Fibroblast of lung (primary cell): ENCODE results near the gene NAGLU. TPM values are rescaled to one million over a fixed set of nuclear protein-coding genes. Genes with fewer than 3 reads are reported as not detected.

Source experiments
- DNase-seq, 2 donors: peaks; one replicate each; pipeline versions ENCODE4 v3.0.0 to v3.0.0-alpha.2; 2010; ENCODE audit warnings: low read depth in 2 of 2
- H2AFZ ChIP-seq: 2 replicates; pipeline ENCODE4 v1.5.1; 2012; ENCODE audit warnings: low read length, control low read depth, inconsistent platforms
- H3K27ac ChIP-seq: 2 replicates; pipeline ENCODE4 v1.5.1; 2011; ENCODE audit warnings: low read length, control low read depth; ENCODE audit not compliant: insufficient read depth
- H3K27me3 ChIP-seq: 2 replicates; pipeline ENCODE4 v1.5.1; 2011; ENCODE audit warnings: mild to moderate bottlenecking, low read length; ENCODE audit not compliant: control insufficient read depth, insufficient read depth
- H3K36me3 ChIP-seq: 2 replicates; pipeline ENCODE4 v1.5.1; 2011; ENCODE audit warnings: low read length; ENCODE audit not compliant: control insufficient read depth, insufficient read depth
- H3K4me1 ChIP-seq: 2 replicates; pipeline ENCODE4 v1.5.1; 2011; ENCODE audit warnings: low read length; ENCODE audit not compliant: control insufficient read depth, insufficient read depth; ENCODE audit errors: extremely low read depth
- H3K4me2 ChIP-seq: 2 replicates; pipeline ENCODE4 v1.5.1; 2011; ENCODE audit warnings: low read length, control low read depth; ENCODE audit not compliant: insufficient read depth; ENCODE audit errors: extremely low read depth
- H3K4me3 ChIP-seq, 4 experiments: fragments of 200-600 bp in 1 of 4; sonication (generic) in 1 of 4; replicated peaks in 1 of 4; 2 replicates each; pipeline ENCODE4 v1.5.1; 2011 to 2016; ENCODE audit warnings: low read length in 4 of 4, low read depth in 3 of 4, mild to moderate bottlenecking in 3 of 4, control low read depth in 2 of 4, inconsistent platforms in 1 of 4, mixed read lengths in 1 of 4; ENCODE audit not compliant: insufficient read depth in 1 of 4; ENCODE audit errors: control extremely low read depth in 1 of 4
- H3K79me2 ChIP-seq: 2 replicates; pipeline ENCODE4 v1.5.1; 2012; ENCODE audit warnings: mild to moderate bottlenecking, low read length, inconsistent platforms; ENCODE audit not compliant: control insufficient read depth, insufficient read depth
- H3K9ac ChIP-seq: 2 replicates; pipeline ENCODE4 v1.5.1; 2011; ENCODE audit warnings: mild to moderate bottlenecking, low read length, control low read depth; ENCODE audit not compliant: insufficient read depth
- H3K9me3 ChIP-seq: 2 replicates; pipeline ENCODE4 v1.5.1; 2012; ENCODE audit warnings: low read depth, low read length; ENCODE audit not compliant: control insufficient read depth, insufficient read depth
- H4K20me1 ChIP-seq: 2 replicates; pipeline ENCODE4 v1.5.1; 2011; ENCODE audit warnings: low read length; ENCODE audit not compliant: control insufficient read depth, insufficient read depth; ENCODE audit errors: extremely low read depth
- CTCF ChIP-seq, 2 donors: IDR thresholded peaks in 1 of 2; conservative IDR thresholded peaks in 1 of 2; 1 replicate in 1 of 2; 2 replicates in 1 of 2; pipeline ENCODE4 v1.5.1; 2011 to 2012; ENCODE audit warnings: low read length in 2 of 2, control low read depth in 1 of 2, inconsistent platforms in 1 of 2, low read depth in 1 of 2, mild to moderate bottlenecking in 1 of 2
- EZH2 ChIP-seq: IDR thresholded peaks from 2 replicates; pipeline ENCODE4 v1.5.1; 2012; ENCODE audit warnings: low read length, control low read depth, mild to moderate bottlenecking; ENCODE audit errors: missing control alignments
- polyA plus RNA-seq, 2 donors: library from polyadenylated mRNA; depleted of rRNA in 1 of 2; stranded (reverse) in 1 of 2; unstranded in 1 of 2; fragments of >200 nt; gene quantifications; 2 replicates each; pipeline ENCODE4 v1.2.1, GENCODE V29; 2011 to 2012; ENCODE audit warnings: missing spikeins in 1 of 2
- total RNA-seq: library from RNA; depleted of rRNA; stranded (reverse); fragments of >200 nt; gene quantifications from 2 replicates; pipeline ENCODE4 v1.2.1, GENCODE V29; 2014

The NAGLU gene
- total and polyA plus RNA-seq, 2 donors (not counting 1 experiment from before 2014, with no cell fraction given) = 19.5 to 31.9 TPM

GRCh38 chr17:42586514-42587230 lies 50.6 kb downstream of the NAGLU start:
- H4K20me1 ChIP-seq = no peaks in the 10 kb centered on the region
- peaks cover 14% of the 10 kb centered on the region for H3K36me3 ChIP-seq
- no peak overlapping the region for H3K4me3 ChIP-seq
- H3K9me3 ChIP-seq = no peaks in the 10 kb centered on the region
- no peak overlapping the region for H3K27ac ChIP-seq
- H3K9ac ChIP-seq = no peak overlapping the region
- TF ChIP-seq CTCF (conservative IDR thresholded peaks at IDR 0.05 in 1 of 2, IDR thresholded peaks at IDR 0.05 in 1 of 2; ENCODE audit: low read depth in 1 of 2, low read length in 2 of 2) (no peak), EZH2 (no peak)
- no peaks in the 10 kb centered on the region for H3K27me3 ChIP-seq
- H2AFZ ChIP-seq = no peak overlapping the region
- DNase-seq = no peak
- H3K4me2 ChIP-seq = no peak overlapping the region
- H3K79me2 ChIP-seq = no peaks in the 10 kb centered on the region
- H3K4me1 ChIP-seq = no peaks in the 10 kb centered on the region

GRCh38 chr17:42590886-42591285 lies 54.8 kb downstream of the NAGLU start:
- H3K27me3 ChIP-seq = no peaks in the 10 kb centered on the region

DNA sequence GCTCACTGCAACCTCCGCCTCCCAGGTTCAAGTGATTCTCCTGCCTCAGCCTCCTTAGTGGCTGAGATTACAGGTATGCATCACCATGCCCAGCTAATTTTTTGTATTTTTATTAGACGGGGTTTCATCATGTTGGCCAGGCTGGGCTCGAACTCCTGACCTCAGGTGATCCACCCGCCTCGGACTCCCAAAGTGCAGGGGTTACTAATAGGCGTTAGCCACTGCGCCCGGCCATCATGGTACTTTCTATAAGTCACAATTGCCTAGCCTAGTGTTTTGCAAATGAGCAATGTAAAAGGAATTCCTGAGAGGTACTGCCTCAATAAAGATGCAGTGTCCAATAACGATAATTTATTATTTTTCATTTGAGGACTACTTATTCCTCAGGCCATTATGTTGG lies 55.4 kb downstream of the NAGLU start:
- no peak overlapping the region for H3K27ac ChIP-seq
- no peaks in the 10 kb centered on the region for H3K36me3 ChIP-seq
- no peak overlapping the region for H3K4me3 ChIP-seq
- no peak overlapping the region for H3K9ac ChIP-seq
- H3K27me3 ChIP-seq = no peaks in the 10 kb centered on the region
- H3K9me3 ChIP-seq = no peaks in the 10 kb centered on the region
- H3K4me1 ChIP-seq = no peaks in the 10 kb centered on the region
- no peaks in the 10 kb centered on the region for H4K20me1 ChIP-seq
- no peak overlapping the region for H2AFZ ChIP-seq
- no peak for DNase-seq
- no peaks in the 10 kb centered on the region for H3K79me2 ChIP-seq
- TF ChIP-seq EZH2 (no peak), CTCF (conservative IDR thresholded peaks at IDR 0.05 in 1 of 2, IDR thresholded peaks at IDR 0.05 in 1 of 2; ENCODE audit: low read depth in 1 of 2, low read length in 2 of 2) (no peak)
- H3K4me2 ChIP-seq = no peak overlapping the region

More at GRCh38 chr17:42590886-42591285, 54.8 kb downstream of the NAGLU start:
- Histone ChIP-seq H3K4me1 (no peaks in the 10 kb centered on the region), H4K20me1 (no peaks in the 10 kb centered on the region), H3K36me3 (no peaks in the 10 kb centered on the region), H3K27ac (no peak overlapping the region), H3K4me3 (no peak overlapping the region), H3K4me2 (no peak overlapping the region), H3K9ac (no peak overlapping the region), H2AFZ (no peak overlapping the region), H3K9me3 (no peaks in the 10 kb centered on the region), H3K79me2 (no peaks in the 10 kb centered on the region)
- no peak for DNase-seq
- no peak for TF ChIP-seq EZH2
- TF ChIP-seq CTCF (conservative IDR thresholded peaks at IDR 0.05 in 1 of 2, IDR thresholded peaks at IDR 0.05 in 1 of 2; ENCODE audit: low read depth in 1 of 2, low read length in 2 of 2) = no peak

Other genes starting within 250 kb of the NAGLU start
- gene STAT5A, start 247.7 kb upstream of the NAGLU start, total RNA-seq = 26.2 and 28.4 TPM in 2 replicates
- 5.5 and 6.9 TPM in 2 replicates for gene STAT5A, start 247.7 kb upstream of the NAGLU start, polyA plus RNA-seq
- gene STAT3, start 147.8 kb upstream of the NAGLU start, total RNA-seq = 101 and 118 TPM in 2 replicates
- gene STAT3, start 147.8 kb upstream of the NAGLU start, polyA plus RNA-seq = 60.6 and 75.0 TPM in 2 replicates
- 331 and 372 TPM in 2 replicates for gene CAVIN1, start 113.0 kb upstream of the NAGLU start, total RNA-seq
- 432 and 490 TPM in 2 replicates for gene CAVIN1, start 113.0 kb upstream of the NAGLU start, polyA plus RNA-seq
- 35.7 and 65.7 TPM in 2 replicates for gene ATP6V0A1, start 77.4 kb upstream of the NAGLU start, total RNA-seq
- 26.7 and 42.7 TPM in 2 replicates for gene ATP6V0A1, start 77.4 kb upstream of the NAGLU start, polyA plus RNA-seq
- 2.1 and 2.6 TPM in 2 replicates for gene HSD17B1, start 16.7 kb downstream of the NAGLU start, total RNA-seq
- gene HSD17B1, start 16.7 kb downstream of the NAGLU start, polyA plus RNA-seq = 0.40 and 0.80 TPM in 2 replicates
- gene COASY, start 25.9 kb downstream of the NAGLU start, total RNA-seq = 9.8 and 16.5 TPM in 2 replicates
- 20.3 and 31.6 TPM in 2 replicates for gene COASY, start 25.9 kb downstream of the NAGLU start, polyA plus RNA-seq
- 32.6 and 36.2 TPM in 2 replicates for gene MLX, start 30.9 kb downstream of the NAGLU start, total RNA-seq
- 49.3 and 56.1 TPM in 2 replicates for gene MLX, start 30.9 kb downstream of the NAGLU start, polyA plus RNA-seq
- gene PSMC3IP, start 41.5 kb downstream of the NAGLU start, total RNA-seq = 2.3 and 4.6 TPM in 2 replicates
- gene PSMC3IP, start 41.5 kb downstream of the NAGLU start, polyA plus RNA-seq = 8.0 and 18.7 TPM in 2 replicates
- 67.0 and 68.6 TPM in 2 replicates for gene RETREG3, start 73.1 kb downstream of the NAGLU start, total RNA-seq
- gene RETREG3, start 73.1 kb downstream of the NAGLU start, polyA plus RNA-seq = 30.0 and 37.5 TPM in 2 replicates
- gene TUBG1, start 73.4 kb downstream of the NAGLU start, total RNA-seq = 12.8 and 16.7 TPM in 2 replicates
- 60.0 and 124 TPM in 2 replicates for gene TUBG1, start 73.4 kb downstream of the NAGLU start, polyA plus RNA-seq
- 6.9 and 11.6 TPM in 2 replicates for gene TUBG2, start 123.0 kb downstream of the NAGLU start, total RNA-seq
- 13.1 and 13.5 TPM in 2 replicates for gene TUBG2, start 123.0 kb downstream of the NAGLU start, polyA plus RNA-seq
- gene PLEKHH3, start 140.8 kb downstream of the NAGLU start, total RNA-seq = 19.3 and 24.6 TPM in 2 replicates
- gene PLEKHH3, start 140.8 kb downstream of the NAGLU start, polyA plus RNA-seq = 2.3 and 3.0 TPM in 2 replicates
- 1.3 and 2.6 TPM in 2 replicates for gene CCR10, start 145.6 kb downstream of the NAGLU start, total RNA-seq
- 0.87 and 2.5 TPM in 2 replicates for gene CCR10, start 145.6 kb downstream of the NAGLU start, polyA plus RNA-seq
- 20.5 and 40.1 TPM in 2 replicates for gene CNTNAP1, start 146.3 kb downstream of the NAGLU start, total RNA-seq
- 39.4 and 39.5 TPM in 2 replicates for gene CNTNAP1, start 146.3 kb downstream of the NAGLU start, polyA plus RNA-seq
- 16.4 and 28.6 TPM in 2 replicates for gene EZH1, start 208.8 kb downstream of the NAGLU start, total RNA-seq
- 23.6 and 31.9 TPM in 2 replicates for gene EZH1, start 208.8 kb downstream of the NAGLU start, polyA plus RNA-seq
- 0.17 and 0.26 TPM in 2 replicates for gene RAMP2, start 225.0 kb downstream of the NAGLU start, total RNA-seq
- gene RAMP2, start 225.0 kb downstream of the NAGLU start, polyA plus RNA-seq = 0.17 and 0.45 TPM in 2 replicates
- 43.6 and 44.7 TPM in 2 replicates for gene VPS25, start 237.2 kb downstream of the NAGLU start, total RNA-seq
- gene VPS25, start 237.2 kb downstream of the NAGLU start, polyA plus RNA-seq = 92.7 and 121 TPM in 2 replicates
- under 0.01 and 0.51 TPM in 2 replicates for gene WNK4, start 244.4 kb downstream of the NAGLU start, total RNA-seq
- gene WNK4, start 244.4 kb downstream of the NAGLU start, polyA plus RNA-seq = 0.35 and 0.84 TPM in 2 replicates